GM12878 (cell line): ENCODE measurements around the gene FERMT3. TPM values are rescaled to one million over a fixed set of nuclear protein-coding genes. Genes with fewer than 3 reads are reported as not detected.

Source experiments
- ATAC-seq: fragments of 200-7000 bp; cut with Tn5 transposase; 3 replicates; pipeline ENCODE4 v1.9.1; 2020; ENCODE audit warnings: mild to moderate bottlenecking, moderate library complexity
- BruUV-seq: library from RNA; stranded (reverse); fragments of 400-500 nt; replicated peaks from 2 replicates; lab custom pipeline; 2021; lab: Mats Ljungman, UMichigan
- CTCF ChIA-PET: fragments of 300-600 bp; sonication (Branson Sonifier 250); formaldehyde crosslinking; extraction: SDS; loops from one replicate; lab custom pipeline; 2021; ENCODE audit warnings: inconsistent platforms; lab: Yijun Ruan, JAX
- POLR2A ChIA-PET: fragments of 350-600 bp; formaldehyde crosslinking; extraction: SDS; loops from one replicate; lab custom pipeline; 2021; ENCODE audit warnings: inconsistent platforms; lab: Charles Lee
- RAD21 ChIA-PET: fragments of 300-600 bp; sonication (Branson Sonifier 250); formaldehyde crosslinking; loops from one replicate; lab custom pipeline; 2023; ENCODE audit warnings: antibody characterized with exemption; ENCODE audit not compliant: unreplicated experiment; lab: Charles Lee
- SMC1A ChIA-PET: fragments of 300-600 bp; sonication (Branson Sonifier 250); formaldehyde crosslinking; loops from one replicate; lab custom pipeline; 2023; ENCODE audit not compliant: unreplicated experiment, uncharacterized antibody; lab: Charles Lee
- DNase-seq: peaks from one replicate; pipeline ENCODE4 v3.0.0-alpha.2; 2011; ENCODE audit warnings: low read depth, low spot score
- FAIRE-seq: peaks from 3 replicates; lab custom pipeline; 2011; peaks lifted over from hg19 to GRCh38; lab: Jason Lieb, UNC
- H2AFZ ChIP-seq: 2 replicates; pipeline ENCODE4 v1.6.0; 2011; ENCODE audit warnings: low read depth, low read length, control low read depth; ENCODE audit not compliant: control insufficient read depth
- H3K27ac ChIP-seq: 2 replicates; pipeline ENCODE4 v1.5.1; 2011; ENCODE audit warnings: control low read depth; ENCODE audit not compliant: control insufficient read depth, insufficient read depth
- H3K27me3 ChIP-seq, 2 experiments: replicated peaks in 1 of 2; 2 replicates each; pipeline versions ENCODE4 v1.6.0 to v1.6.1; 2011; ENCODE audit warnings: low read length in 1 of 2; ENCODE audit not compliant: control insufficient read depth in 2 of 2, insufficient read depth in 2 of 2
- H3K36me3 ChIP-seq, 2 experiments: 2 replicates each; pipeline ENCODE4 v1.5.1; 2011; ENCODE audit warnings: low read length in 1 of 2; ENCODE audit not compliant: control insufficient read depth in 2 of 2, insufficient read depth in 2 of 2
- H3K4me1 ChIP-seq: 2 replicates; pipeline ENCODE4 v1.6.1; 2011; ENCODE audit warnings: mild to moderate bottlenecking, low read length, moderate library complexity, mixed read lengths; ENCODE audit not compliant: control insufficient read depth, insufficient read depth
- H3K4me2 ChIP-seq: 2 replicates; pipeline ENCODE4 v1.6.0; 2011; ENCODE audit warnings: control low read depth; ENCODE audit not compliant: control insufficient read depth, insufficient read depth
- H3K4me3 ChIP-seq: fragments of 200-600 bp; sonication (generic); 2 replicates; pipeline ENCODE4 v1.5.1; 2016
- H3K79me2 ChIP-seq: 2 replicates; pipeline ENCODE4 v1.6.0; 2011; ENCODE audit warnings: low read length; ENCODE audit not compliant: control insufficient read depth, insufficient read depth
- H3K9ac ChIP-seq: 2 replicates; pipeline ENCODE4 v1.8.0; 2011; ENCODE audit warnings: low read length, control low read depth, mixed read lengths; ENCODE audit not compliant: control insufficient read depth, insufficient read depth
- H3K9me3 ChIP-seq: replicated peaks from 3 replicates; pipeline ENCODE4 v1.5.1; 2011; ENCODE audit warnings: mild to moderate bottlenecking, low read length; ENCODE audit not compliant: control insufficient read depth, insufficient read depth
- H4K20me1 ChIP-seq: 2 replicates; pipeline ENCODE4 v1.6.0; 2011; ENCODE audit not compliant: control insufficient read depth, insufficient read depth
- BMI1 ChIP-seq: fragments of 450-650 bp; IDR thresholded peaks from 2 replicates; pipeline ENCODE4 v1.6.1; 2016; ENCODE audit warnings: mild to moderate bottlenecking, moderate library complexity, borderline replicate concordance
- FOS ChIP-seq: IDR thresholded peaks from 3 replicates; pipeline ENCODE4 v1.6.1; 2011; ENCODE audit warnings: borderline replicate concordance; ENCODE audit not compliant: insufficient read length; ENCODE audit errors: extremely low read depth
- HSF1 ChIP-seq: fragments of 150-350 bp; IDR thresholded peaks from 2 replicates; pipeline ENCODE4 v1.6.1; 2014; ENCODE audit warnings: mild to moderate bottlenecking, low read depth, low read length
- IRF4 ChIP-seq: IDR thresholded peaks from 2 replicates; pipeline ENCODE4 v1.6.1; 2011; ENCODE audit warnings: low read depth, low read length
- MEF2A ChIP-seq: IDR thresholded peaks from 2 replicates; pipeline ENCODE4 v1.6.1; 2011; ENCODE audit warnings: low read depth, mild to moderate bottlenecking, low read length, moderate library complexity; ENCODE audit not compliant: insufficient read depth
- TARDBP ChIP-seq: IDR thresholded peaks from 2 replicates; pipeline ENCODE4 v1.6.1; 2016; ENCODE audit warnings: borderline replicate concordance
- USF1 ChIP-seq: IDR thresholded peaks from 2 replicates; pipeline ENCODE4 v1.6.1; 2011; ENCODE audit warnings: borderline replicate concordance, low read depth, mild to moderate bottlenecking, moderate library complexity, mixed read lengths, low read length; ENCODE audit not compliant: insufficient read depth; ENCODE audit errors: extremely low read length
- ZBTB4 ChIP-seq: fragments of 450-650 bp; formaldehyde crosslinking; IDR thresholded peaks from 2 replicates; pipeline ENCODE4 v1.4.0; 2022; ENCODE audit warnings: mild to moderate bottlenecking, moderate library complexity
- ZBTB40 ChIP-seq: fragments of 450-650 bp; IDR thresholded peaks from 2 replicates; pipeline ENCODE4 v1.6.1; 2016; ENCODE audit warnings: mild to moderate bottlenecking, moderate library complexity, borderline replicate concordance
- WGBS: methylation state at CpG from one replicate; pipeline ENCODE4 v1.1.6; 2016; ENCODE audit warnings: low lambda C conversion rate; ENCODE audit not compliant: insufficient replicate concordance, insufficient coverage; ENCODE audit errors: missing lambda C conversion rate; 5-methylcytosine and 5-hydroxymethylcytosine counted together
- in situ Hi-C: fragments of 300-500 bp; cut with MboI; formaldehyde crosslinking; loops from 9 replicates; pipeline ENCODE4 v1.14.3; 2018; ENCODE audit warnings: mixed read lengths
- intact Hi-C: fragments of 100-400 bp; cut with micrococcal nuclease; formaldehyde crosslinking; loops from one replicate; pipeline ENCODE4 v1.14.2; 2022; ENCODE audit not compliant: unreplicated experiment
- polyA plus RNA-seq, 11 experiments: library from polyadenylated mRNA; depleted of rRNA in 4 of 11; unstranded in 6 of 11; stranded (reverse) in 5 of 11; fragments of >200 nt; fragmentation: Nextera tagmentation in 4 of 11; fragmentation: Illumina TruSeq in 1 of 11; extraction: Ambion mirVana in 4 of 11; extraction: Trizol in 1 of 11; gene quantifications; 1 replicate in 1 of 11; 2 replicates in 10 of 11; pipeline versions ENCODE4 v1.2.1 to v1.2.3, GENCODE V29; 2011 to 2016; ENCODE audit warnings: inconsistent platforms in 2 of 11, missing spikeins in 2 of 11, low read depth in 1 of 11
- total RNA-seq, 4 experiments: library from RNA; depleted of rRNA in 3 of 4; stranded (reverse); fragments of >200 nt in 3 of 4; fragmentation: Illumina TruSeq in 1 of 4; extraction: Trizol in 1 of 4; gene quantifications; 2 replicates each; pipeline versions ENCODE4 v1.2.1 to v1.2.3, GENCODE V29; 2013 to 2021

FERMT3 gene
- total and polyA plus RNA-seq, 10 of the 15 experiments (the other 5 are each of a cell fraction or from before 2014, with no cell fraction given): 2.0 to 211 (median 114) TPM

- RAD21 ChIA-PET: interaction anchor here (1.0 kb wide), 1 partner anchor 10 kb away, joined by 3 read pairs; no protein-coding TSS in a partner anchor
- TF ChIP-seq IRF4 (no peak), ZBTB4 (CRISPR knock-in tag) (no peak), BMI1 (no peak), MEF2A (no peak), TARDBP (no peak), USF1 (no peak), FOS (no peak), ZBTB40 (no peak), HSF1 (no peak)
Observed at GRCh38 chr11:64234647-64235379, 28.3 kb downstream of the FERMT3 start.

More at GRCh38 chr11:64234647-64235379, 28.3 kb downstream of the FERMT3 start:
- H2AFZ ChIP-seq: peak overlapping the region; percentile 29
- ChIA-PET SMC1A (no interaction called here), CTCF (interaction anchor here (0.7 kb wide), 1 partner anchor 30 kb away, joined by 3 read pairs; no protein-coding TSS in a partner anchor), POLR2A (interaction anchor here (0.5 to 1.0 kb wide), 2 partner anchors 37 to 70 kb away, joined by 3 read pairs; no protein-coding TSS in a partner anchor)
- intact Hi-C loops (no loop called here), in situ Hi-C loops (loop anchor here (25.0 kb wide), 1 partner anchor 1627 kb away; the partner anchor contains the start of genes CFL1, EFEMP2 and MUS81)
- no peaks in the 10 kb centered on the region for H4K20me1 ChIP-seq
- peak overlapping the region; percentile 47 for H3K9ac ChIP-seq
- peaks cover 50% of the 10 kb centered on the region for H3K4me1 ChIP-seq
- under 1% methylated on average over 30 of the region's 80 CpGs for WGBS
- ATAC-seq (peak; percentile 60), FAIRE-seq (no peak), DNase-seq (no peak)
- H3K36me3 ChIP-seq: peaks cover 0 to 5% of the 10 kb centered on the region in 2 experiments; a peak in 2 of 4 replicates
- H3K4me3 ChIP-seq: peak overlapping the region; percentile 97
- H3K27me3 ChIP-seq: no peaks in the 10 kb centered on the region
- H3K79me2 ChIP-seq: peaks cover 16% of the 10 kb centered on the region
- no TSS peak for BruUV-seq
- H3K4me2 ChIP-seq: peak overlapping the region; percentile 83
- no peaks in the 10 kb centered on the region for H3K9me3 ChIP-seq
- 0 out of 2 replicates have a peak overlapping the region, but pooled peaks have one; percentile 33 for H3K27ac ChIP-seq
